H9 (cell line): Measurements from ENCODE around the gene DLG2. TPM values are rescaled to one million over a fixed set of nuclear protein-coding genes. Genes with fewer than 3 reads are reported as not detected.

ENCODE experiments used
- DNase-seq: peaks from one replicate; pipeline ENCODE4 v3.0.0-alpha.2; 2017
- H2AFZ ChIP-seq: one replicate; pipeline ENCODE4 v1.6.1; 2013; ENCODE audit warnings: mild to moderate bottlenecking, low read length, control low read depth, moderate library complexity
- H2AK5ac ChIP-seq: 2 replicates; pipeline ENCODE4 v1.6.1; 2013; ENCODE audit warnings: low read length, control low read depth, mixed read lengths; ENCODE audit not compliant: insufficient read length
- H2BK120ac ChIP-seq: one replicate; pipeline ENCODE4 v1.6.1; 2013; ENCODE audit warnings: low read depth, mild to moderate bottlenecking, low read length, control low read depth, inconsistent platforms; ENCODE audit not compliant: poor library complexity, severe bottlenecking
- H2BK12ac ChIP-seq: 2 replicates; pipeline ENCODE4 v1.6.1; 2013; ENCODE audit warnings: low read length, control low read depth, mixed read lengths, low read depth; ENCODE audit not compliant: insufficient read length
- H2BK15ac ChIP-seq: 2 replicates; pipeline ENCODE4 v1.6.1; 2013; ENCODE audit warnings: low read depth, low read length, control low read depth
- H2BK20ac ChIP-seq: one replicate; pipeline ENCODE4 v1.6.1; 2013; ENCODE audit warnings: low read depth, mild to moderate bottlenecking, low read length, control low read depth, inconsistent platforms; ENCODE audit not compliant: poor library complexity, severe bottlenecking
- H2BK5ac ChIP-seq: 2 replicates; pipeline ENCODE4 v1.6.1; 2013; ENCODE audit warnings: low read length, control low read depth, mixed read lengths; ENCODE audit not compliant: insufficient read length
- H3K14ac ChIP-seq: 2 replicates; pipeline ENCODE4 v1.6.1; 2013; ENCODE audit warnings: low read length, control low read depth; ENCODE audit not compliant: insufficient read depth
- H3K18ac ChIP-seq: 2 replicates; pipeline ENCODE4 v1.6.1; 2013; ENCODE audit warnings: low read depth, mild to moderate bottlenecking, mixed read lengths, low read length, control low read depth; ENCODE audit not compliant: insufficient read length
- H3K23ac ChIP-seq: 2 replicates; pipeline ENCODE4 v1.6.1; 2013; ENCODE audit warnings: low read length, control low read depth, mixed read lengths, low read depth; ENCODE audit not compliant: insufficient read length
- H3K23me2 ChIP-seq: 2 replicates; pipeline ENCODE4 v1.6.1; 2013; ENCODE audit warnings: low read depth, mild to moderate bottlenecking, mixed read lengths, low read length, control low read depth; ENCODE audit not compliant: insufficient read length, poor library complexity, severe bottlenecking
- H3K27ac ChIP-seq: 2 replicates; pipeline ENCODE4 v1.5.1; 2013; ENCODE audit warnings: low read length, control low read depth, mixed read lengths, low read depth; ENCODE audit not compliant: insufficient read length
- H3K27me3 ChIP-seq: 2 replicates; pipeline ENCODE4 v1.6.1; 2013; ENCODE audit warnings: low read length, control low read depth, inconsistent platforms; ENCODE audit not compliant: insufficient read depth
- H3K4ac ChIP-seq: 2 replicates; pipeline ENCODE4 v1.6.1; 2013; ENCODE audit warnings: low read depth, mild to moderate bottlenecking, control low read depth, inconsistent platforms, low read length, moderate library complexity
- H3K4me1 ChIP-seq: 2 replicates; pipeline ENCODE4 v1.6.1; 2013; ENCODE audit warnings: low read length, control low read depth, inconsistent platforms; ENCODE audit not compliant: insufficient read depth
- H3K4me2 ChIP-seq: 2 replicates; pipeline ENCODE4 v1.6.1; 2013; ENCODE audit warnings: low read length, control low read depth, mixed read lengths; ENCODE audit not compliant: insufficient read length, insufficient read depth
- H3K56ac ChIP-seq: 2 replicates; pipeline ENCODE4 v1.6.1; 2013; ENCODE audit warnings: low read depth, mild to moderate bottlenecking, mixed read lengths, low read length, control low read depth; ENCODE audit not compliant: insufficient read length
- H3K79me1 ChIP-seq: 2 replicates; pipeline ENCODE4 v1.6.1; 2013; ENCODE audit warnings: low read depth, mild to moderate bottlenecking, moderate library complexity, low read length, control low read depth, inconsistent platforms; ENCODE audit not compliant: insufficient read depth, poor library complexity, severe bottlenecking
- H3K79me2 ChIP-seq: 2 replicates; pipeline ENCODE4 v1.6.1; 2013; ENCODE audit warnings: low read length, control low read depth, inconsistent platforms; ENCODE audit not compliant: insufficient read depth
- H3K9ac ChIP-seq: 2 replicates; pipeline ENCODE4 v1.6.1; 2013; ENCODE audit warnings: low read length, control low read depth, mixed read lengths; ENCODE audit not compliant: insufficient read length; ENCODE audit errors: extremely low read depth
- H3K9me3 ChIP-seq: one replicate; pipeline ENCODE4 v1.6.1; 2013; ENCODE audit warnings: low read depth, low read length, inconsistent platforms; ENCODE audit not compliant: control insufficient read depth
- H3T11ph ChIP-seq: one replicate; pipeline ENCODE4 v1.6.1; 2013; ENCODE audit warnings: mild to moderate bottlenecking, low read length, control low read depth, inconsistent platforms
- H4K20me1 ChIP-seq: one replicate; pipeline ENCODE4 v1.6.1; 2013; ENCODE audit not compliant: control insufficient read depth, insufficient read length, insufficient read depth
- H4K5ac ChIP-seq: 2 replicates; pipeline ENCODE4 v1.6.1; 2013; ENCODE audit warnings: low read depth, mild to moderate bottlenecking, mixed read lengths, low read length, control low read depth; ENCODE audit not compliant: insufficient read length
- H4K8ac ChIP-seq: replicated peaks from 2 replicates; pipeline ENCODE4 v1.6.1; 2013; ENCODE audit warnings: low read length, control low read depth, mixed read lengths, low read depth; ENCODE audit not compliant: insufficient read length
- H4K91ac ChIP-seq: 2 replicates; pipeline ENCODE4 v1.6.1; 2013; ENCODE audit warnings: low read depth, mild to moderate bottlenecking, moderate library complexity, mixed read lengths, low read length, control low read depth; ENCODE audit not compliant: insufficient read length
- H3K27ac Mint-ChIP-seq, 3 experiments: 2 replicates in 2 of 3; 3 replicates in 1 of 3; pipeline ENCODE4 v1.8.0; 2020 to 2021; ENCODE audit warnings: mixed read lengths in 3 of 3, mild to moderate bottlenecking in 1 of 3, moderate library complexity in 1 of 3
- H3K27me3 Mint-ChIP-seq: 2 replicates; pipeline ENCODE4 v1.8.0; 2021; ENCODE audit warnings: low read depth, mild to moderate bottlenecking, moderate library complexity, mixed read lengths
- H3K36me3 Mint-ChIP-seq, 3 experiments: 2 replicates in 2 of 3; 3 replicates in 1 of 3; pipeline ENCODE4 v1.8.0; 2020 to 2021; ENCODE audit warnings: low read depth in 3 of 3, mixed read lengths in 3 of 3; ENCODE audit not compliant: insufficient read depth in 1 of 3
- H3K4me1 Mint-ChIP-seq, 2 experiments: 2 replicates each; pipeline ENCODE4 v1.8.0; 2020; ENCODE audit warnings: mixed read lengths in 2 of 2
- H3K4me3 Mint-ChIP-seq, 2 experiments: 2 replicates in 1 of 2; 3 replicates in 1 of 2; pipeline ENCODE4 v1.8.0; 2020 to 2021; ENCODE audit warnings: mild to moderate bottlenecking in 2 of 2, mixed read lengths in 2 of 2, moderate library complexity in 1 of 2
- H3K9me3 Mint-ChIP-seq, 2 experiments: 2 replicates in 1 of 2; 3 replicates in 1 of 2; pipeline ENCODE4 v1.8.0; 2020; ENCODE audit warnings: mild to moderate bottlenecking in 2 of 2, mixed read lengths in 2 of 2, moderate library complexity in 1 of 2
- CTCF ChIP-seq: fragments of 200-600 bp; sonication (generic); conservative IDR thresholded peaks from 3 replicates; pipeline ENCODE4 v1.8.0; 2021; ENCODE audit warnings: antibody characterized with exemption, mild to moderate bottlenecking
- WGBS: extraction: QIAGEN DNeasy Blood & Tissue Kit; methylation state at CpG from one replicate; pipeline ENCODE4 v1.1.7; 2013; ENCODE audit warnings: missing lambda C conversion rate, low lambda C conversion rate, mixed read lengths; ENCODE audit not compliant: insufficient read length; ENCODE audit errors: extremely low coverage; 5-methylcytosine and 5-hydroxymethylcytosine counted together
- total RNA-seq: library from RNA; stranded (reverse); gene quantifications from 2 replicates; pipeline ENCODE4 v1.2.1, GENCODE V29; 2021

DLG2 gene
- total RNA-seq, 1 experiment from 2014 or later = 8.0 TPM

GRCh38 chr11:84924154-84924692 lies 702.9 kb downstream of the DLG2 start:
- H3K4me1 Mint-ChIP-seq = peaks cover 43 to 51% of the 10 kb centered on the region in 2 experiments
- Histone ChIP-seq H2BK12ac (no peak overlapping the region), H2BK20ac (no peak overlapping the region), H3K27ac (no peak overlapping the region), H3K14ac (no peak overlapping the region), H2AFZ (no peak overlapping the region), H3K9ac (no peak overlapping the region), H4K5ac (no peak overlapping the region), H3K4me1 (peaks cover 9% of the 10 kb centered on the region; the same call in 1 of the 2 replicates), H3K9me3 (no peaks in the 10 kb centered on the region), H2BK120ac (no peak overlapping the region), H3K4ac (no peak overlapping the region), H2BK5ac (no peak overlapping the region), H3K79me2 (no peaks in the 10 kb centered on the region), H3T11ph (no peak overlapping the region), H4K91ac (no peak overlapping the region), H3K18ac (no peak overlapping the region), H3K79me1 (no peaks in the 10 kb centered on the region), H3K23ac (no peak overlapping the region), H4K20me1 (no peaks in the 10 kb centered on the region), H2BK15ac (no peak overlapping the region), H4K8ac (no peak overlapping the region), H3K27me3 (no peaks in the 10 kb centered on the region), H2AK5ac (no peak overlapping the region), H3K56ac (no peak overlapping the region), H3K4me2 (no peak overlapping the region), H3K23me2 (peaks cover 4% of the 10 kb centered on the region)
- H3K27me3 Mint-ChIP-seq = no peaks in the 10 kb centered on the region; the same call in 1 of the 2 replicates
- no peak for TF ChIP-seq CTCF
- H3K4me3 Mint-ChIP-seq = no peak overlapping the region
- H3K36me3 Mint-ChIP-seq = no peaks in the 10 kb centered on the region
- H3K9me3 Mint-ChIP-seq = no peaks in the 10 kb centered on the region
- no peak for DNase-seq
- no CpG with 5 or more reads among the region's 4 CpGs for WGBS
- no peak overlapping the region for H3K27ac Mint-ChIP-seq
